Thyroid gland (tissue), 4 donors: ENCODE data around the gene CDH18. TPM values are rescaled to one million over a fixed set of nuclear protein-coding genes. Genes with fewer than 3 reads are reported as not detected.

Source experiments
- DNase-seq, 2 donors: peaks; one replicate each; pipeline ENCODE4 v3.0.0-alpha.2; 2019
- H3K27ac ChIP-seq, 3 donors: fragments of 200-600 bp; sonication (generic); 1 replicate in 2 of 3; 2 replicates in 1 of 3; pipeline ENCODE4 v1.5.1; 2016 to 2019; ENCODE audit warnings: mild to moderate bottlenecking in 1 of 3, moderate library complexity in 1 of 3
- H3K27me3 ChIP-seq: fragments of 200-600 bp; sonication (generic); one replicate; pipeline ENCODE4 v1.5.1; 2019
- H3K36me3 ChIP-seq, 2 donors: fragments of 200-600 bp; sonication (generic); one replicate each; pipeline ENCODE4 v1.5.1; 2016 to 2019
- H3K4me1 ChIP-seq, 2 donors: fragments of 200-600 bp; sonication (generic); one replicate each; pipeline ENCODE4 v1.5.1; 2017 to 2019
- H3K4me3 ChIP-seq, 3 donors: fragments of 200-600 bp; sonication (generic); replicated peaks in 1 of 3; 1 replicate in 2 of 3; 2 replicates in 1 of 3; pipeline ENCODE4 v1.5.1; 2016; ENCODE audit warnings: mild to moderate bottlenecking in 1 of 3
- H3K9me3 ChIP-seq: fragments of 200-600 bp; sonication (generic); one replicate; pipeline ENCODE4 v1.5.1; 2017
- CTCF ChIP-seq, 6 experiments: fragments of 200-600 bp in 3 of 6; fragments of 450-650 bp in 3 of 6; sonication (generic) in 3 of 6; IDR thresholded peaks; one replicate each; pipeline ENCODE4 v1.5.1; 2016 to 2019; ENCODE audit warnings: antibody characterized with exemption in 6 of 6, mild to moderate bottlenecking in 2 of 6, inconsistent platforms in 1 of 6, moderate library complexity in 1 of 6
- POLR2A ChIP-seq, 2 donors: fragments of 450-650 bp; IDR thresholded peaks; one replicate each; pipeline ENCODE4 v1.6.1; 2017; ENCODE audit warnings: antibody characterized with exemption in 2 of 2, mild to moderate bottlenecking in 2 of 2, moderate library complexity in 1 of 2
- WGBS, 2 donors: methylation state at CpG; one replicate each; pipeline ENCODE4 v1.1.5; 2017; 5-methylcytosine and 5-hydroxymethylcytosine counted together
- intact Hi-C: fragments of 100-400 bp; cut with DNase I; formaldehyde crosslinking; loops from one replicate; pipeline ENCODE4 v1.15.1; 2023
- total RNA-seq, 4 donors: library from RNA; depleted of rRNA; stranded (reverse); fragments of >200 nt; gene quantifications; one replicate each; pipeline ENCODE4 v1.2.3, GENCODE V29; 2016

The CDH18 gene
- total RNA-seq, 4 donors from 2014 or later = not detected

- no peaks in the 10 kb centered on the region for H3K36me3 ChIP-seq
- H3K27me3 ChIP-seq = no peaks in the 10 kb centered on the region
- no peaks in the 10 kb centered on the region for H3K4me1 ChIP-seq
- no peak overlapping the region for H3K27ac ChIP-seq
- H3K9me3 ChIP-seq = no peaks in the 10 kb centered on the region
- TF ChIP-seq POLR2A (IDR thresholded peaks at IDR 0.05) (no peak), CTCF (IDR thresholded peaks at IDR 0.05) (no peak)
- no peak for DNase-seq
- intact Hi-C loops = no loop called here
- no peak overlapping the region for H3K4me3 ChIP-seq
Measured at GRCh38 chr5:20000416-20000815, 12.4 kb upstream of the CDH18 start.

GRCh38 chr5:19988457-19988856 is 457 bp upstream of the CDH18 start:
- TF ChIP-seq POLR2A (IDR thresholded peaks at IDR 0.05) = no peak
- 25 to 32% methylated on average over 12 of the region's 12 CpGs for WGBS, 2 donors
- H3K27ac ChIP-seq = no peak overlapping the region
- H3K4me1 ChIP-seq = no peaks in the 10 kb centered on the region
- no peaks in the 10 kb centered on the region for H3K36me3 ChIP-seq
- intact Hi-C loops = no loop called here
- H3K9me3 ChIP-seq = no peaks in the 10 kb centered on the region
- no peak overlapping the region for H3K4me3 ChIP-seq
- H3K27me3 ChIP-seq = no peaks in the 10 kb centered on the region
- DNase-seq = no peak

- intact Hi-C loops = no loop called here
- no peaks in the 10 kb centered on the region for H3K4me1 ChIP-seq
Measured at GRCh38 chr5:19986806-19987205, 1.2 kb downstream of the CDH18 start.

GRCh38 chr5:19986031-19986619 is 1.9 kb downstream of the CDH18 start:
- 74% methylated on average over 1 of the region's 1 CpG for WGBS, 2 donors
- Histone ChIP-seq H3K36me3 (no peaks in the 10 kb centered on the region), H3K9me3 (no peaks in the 10 kb centered on the region), H3K27ac (no peak overlapping the region), H3K27me3 (no peaks in the 10 kb centered on the region), H3K4me3 (no peak overlapping the region), H3K4me1 (no peaks in the 10 kb centered on the region)
- DNase-seq = no peak
- TF ChIP-seq CTCF (IDR thresholded peaks at IDR 0.05) (no peak), POLR2A (IDR thresholded peaks at IDR 0.05) (no peak)
- intact Hi-C loops = no loop called here

More at GRCh38 chr5:19986806-19987205, 1.2 kb downstream of the CDH18 start:
- no peaks in the 10 kb centered on the region for H3K9me3 ChIP-seq
- H3K36me3 ChIP-seq = no peaks in the 10 kb centered on the region
- 88 to 91% methylated on average over 2 of the region's 2 CpGs for WGBS, 2 donors
- DNase-seq = no peak
- no peaks in the 10 kb centered on the region for H3K27me3 ChIP-seq
- no peak overlapping the region for H3K27ac ChIP-seq
- TF ChIP-seq POLR2A (IDR thresholded peaks at IDR 0.05) (no peak), CTCF (IDR thresholded peaks at IDR 0.05) (no peak)
- no peak overlapping the region for H3K4me3 ChIP-seq

GRCh38 chr5:19978476-19978875 is 9.5 kb downstream of the CDH18 start:
- WGBS, 2 donors = 63 to 64% methylated on average over 2 of the region's 2 CpGs
- Histone ChIP-seq H3K4me3 (no peak overlapping the region), H3K27me3 (no peaks in the 10 kb centered on the region), H3K36me3 (no peaks in the 10 kb centered on the region), H3K4me1 (no peaks in the 10 kb centered on the region), H3K9me3 (no peaks in the 10 kb centered on the region), H3K27ac (no peak overlapping the region)
- no peak for DNase-seq
- no peak for TF ChIP-seq CTCF (IDR thresholded peaks at IDR 0.05)
- no peak for TF ChIP-seq POLR2A (IDR thresholded peaks at IDR 0.05)
- intact Hi-C loops = no loop called here

- TF ChIP-seq CTCF (IDR thresholded peaks at IDR 0.05) = no peak
- no peak for TF ChIP-seq POLR2A (IDR thresholded peaks at IDR 0.05)
- Histone ChIP-seq H3K27me3 (no peaks in the 10 kb centered on the region), H3K27ac (no peak overlapping the region), H3K9me3 (no peaks in the 10 kb centered on the region), H3K4me3 (no peak overlapping the region), H3K4me1 (no peaks in the 10 kb centered on the region), H3K36me3 (no peaks in the 10 kb centered on the region)
- 59 to 61% methylated on average over 2 of the region's 2 CpGs for WGBS, 2 donors
- intact Hi-C loops = no loop called here
- no peak for DNase-seq
Measured at GRCh38 chr5:19977099-19977498, 10.9 kb downstream of the CDH18 start.
